Liver (tissue), 3 donors: Measurements from ENCODE around the gene ATP12A.

Experiments used
- CTCF ChIP-seq: fragments of 150-350 bp; IDR thresholded peaks from 2 replicates; pipeline ENCODE4 v1.5.1; 2017; ENCODE audit warnings: improper control_type of control experiment, low read depth, low read length; ENCODE audit not compliant: missing input control
- GABPA ChIP-seq, 2 donors: IDR thresholded peaks in 1 of 2; conservative IDR thresholded peaks in 1 of 2; 2 replicates each; pipeline ENCODE4 v1.6.1; 2016; ENCODE audit warnings: antibody characterized with exemption in 2 of 2, mild to moderate bottlenecking in 1 of 2, moderate library complexity in 1 of 2
- REST ChIP-seq: IDR thresholded peaks from 2 replicates; pipeline ENCODE4 v1.6.1; 2016; ENCODE audit warnings: antibody characterized with exemption, mild to moderate bottlenecking
- SP1 ChIP-seq: IDR thresholded peaks from 2 replicates; pipeline ENCODE4 v1.6.1; 2018; ENCODE audit warnings: antibody characterized with exemption, mild to moderate bottlenecking
- TAF1 ChIP-seq: conservative IDR thresholded peaks from 2 replicates; pipeline ENCODE4 v1.6.1; 2016; ENCODE audit warnings: antibody characterized with exemption, mild to moderate bottlenecking
- YY1 ChIP-seq: IDR thresholded peaks from 2 replicates; pipeline ENCODE4 v1.6.1; 2016; ENCODE audit warnings: antibody characterized with exemption, mild to moderate bottlenecking
- donor health status: healthy.
- donor health status: healthy.

GRCh38 chr13:24654741-24655140 lies 25.5 kb upstream of the ATP12A start:
- TF ChIP-seq YY1 (no peak), GABPA (IDR thresholded peaks at IDR 0.05 in 1 of 2, conservative IDR thresholded peaks at IDR 0.05 in 1 of 2) (no peak), CTCF (no peak), REST (no peak), SP1 (no peak), TAF1 (no peak)
